SK-N-SH (cell line): Measurements from ENCODE around the gene ZFX.

Experiments
- CTCF ChIP-seq: fragments of 200-600 bp; sonication (generic); IDR thresholded peaks from 2 replicates; pipeline ENCODE4 v1.6.1; 2017; ENCODE audit warnings: antibody characterized with exemption, mild to moderate bottlenecking, moderate library complexity
- EP300 ChIP-seq, 2 experiments: IDR thresholded peaks; 2 replicates each; pipeline versions ENCODE4 v1.4.0 to v1.6.1; 2012; ENCODE audit warnings: borderline replicate concordance in 1 of 2, low read depth in 1 of 2, low read length in 1 of 2
- FOXJ3 ChIP-seq: sonication (generic); formaldehyde crosslinking; IDR thresholded peaks from 2 replicates; pipeline ENCODE4 v1.5.1; 2020; ENCODE audit warnings: mild to moderate bottlenecking, missing genetic modification reagents
- GABPA ChIP-seq: IDR thresholded peaks from 2 replicates; pipeline ENCODE4 v1.4.0; 2012; ENCODE audit warnings: low read depth, mild to moderate bottlenecking
- USF2 ChIP-seq: fragments of 150-350 bp; IDR thresholded peaks from 2 replicates; pipeline ENCODE4 v1.6.1; 2017; ENCODE audit warnings: antibody characterized with exemption, low read length, low read depth, borderline replicate concordance
- YY1 ChIP-seq: IDR thresholded peaks from 2 replicates; pipeline ENCODE4 v1.4.0; 2012; ENCODE audit warnings: low read depth, mild to moderate bottlenecking

GRCh38 chrX:24262309-24262708 is 112.8 kb downstream of the ZFX start:
- TF ChIP-seq EP300 (IDR thresholded peaks at IDR 0.05; ENCODE audit: borderline replicate concordance in 1 of 2, low read depth in 1 of 2, low read length in 1 of 2): no peak
- no peak for TF ChIP-seq CTCF
- TF ChIP-seq USF2: no peak
- no peak for TF ChIP-seq GABPA
- TF ChIP-seq YY1: no peak
- TF ChIP-seq FOXJ3 (CRISPR knock-in tag): no peak
